Pericardium fibroblast (primary cell): Measurements from ENCODE around the gene IL12RB2. TPM values are rescaled to one million over a fixed set of nuclear protein-coding genes. Genes with fewer than 3 reads are reported as not detected.

Experiments used
- total RNA-seq: library from RNA; depleted of rRNA; stranded (reverse); fragments of >200 nt; gene quantifications from 2 replicates; pipeline ENCODE4 v1.2.3, GENCODE V29; 2015

The IL12RB2 gene, protein sequence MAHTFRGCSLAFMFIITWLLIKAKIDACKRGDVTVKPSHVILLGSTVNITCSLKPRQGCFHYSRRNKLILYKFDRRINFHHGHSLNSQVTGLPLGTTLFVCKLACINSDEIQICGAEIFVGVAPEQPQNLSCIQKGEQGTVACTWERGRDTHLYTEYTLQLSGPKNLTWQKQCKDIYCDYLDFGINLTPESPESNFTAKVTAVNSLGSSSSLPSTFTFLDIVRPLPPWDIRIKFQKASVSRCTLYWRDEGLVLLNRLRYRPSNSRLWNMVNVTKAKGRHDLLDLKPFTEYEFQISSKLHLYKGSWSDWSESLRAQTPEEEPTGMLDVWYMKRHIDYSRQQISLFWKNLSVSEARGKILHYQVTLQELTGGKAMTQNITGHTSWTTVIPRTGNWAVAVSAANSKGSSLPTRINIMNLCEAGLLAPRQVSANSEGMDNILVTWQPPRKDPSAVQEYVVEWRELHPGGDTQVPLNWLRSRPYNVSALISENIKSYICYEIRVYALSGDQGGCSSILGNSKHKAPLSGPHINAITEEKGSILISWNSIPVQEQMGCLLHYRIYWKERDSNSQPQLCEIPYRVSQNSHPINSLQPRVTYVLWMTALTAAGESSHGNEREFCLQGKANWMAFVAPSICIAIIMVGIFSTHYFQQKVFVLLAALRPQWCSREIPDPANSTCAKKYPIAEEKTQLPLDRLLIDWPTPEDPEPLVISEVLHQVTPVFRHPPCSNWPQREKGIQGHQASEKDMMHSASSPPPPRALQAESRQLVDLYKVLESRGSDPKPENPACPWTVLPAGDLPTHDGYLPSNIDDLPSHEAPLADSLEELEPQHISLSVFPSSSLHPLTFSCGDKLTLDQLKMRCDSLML
- total RNA-seq, result not detected in 2 replicates

DNA sequence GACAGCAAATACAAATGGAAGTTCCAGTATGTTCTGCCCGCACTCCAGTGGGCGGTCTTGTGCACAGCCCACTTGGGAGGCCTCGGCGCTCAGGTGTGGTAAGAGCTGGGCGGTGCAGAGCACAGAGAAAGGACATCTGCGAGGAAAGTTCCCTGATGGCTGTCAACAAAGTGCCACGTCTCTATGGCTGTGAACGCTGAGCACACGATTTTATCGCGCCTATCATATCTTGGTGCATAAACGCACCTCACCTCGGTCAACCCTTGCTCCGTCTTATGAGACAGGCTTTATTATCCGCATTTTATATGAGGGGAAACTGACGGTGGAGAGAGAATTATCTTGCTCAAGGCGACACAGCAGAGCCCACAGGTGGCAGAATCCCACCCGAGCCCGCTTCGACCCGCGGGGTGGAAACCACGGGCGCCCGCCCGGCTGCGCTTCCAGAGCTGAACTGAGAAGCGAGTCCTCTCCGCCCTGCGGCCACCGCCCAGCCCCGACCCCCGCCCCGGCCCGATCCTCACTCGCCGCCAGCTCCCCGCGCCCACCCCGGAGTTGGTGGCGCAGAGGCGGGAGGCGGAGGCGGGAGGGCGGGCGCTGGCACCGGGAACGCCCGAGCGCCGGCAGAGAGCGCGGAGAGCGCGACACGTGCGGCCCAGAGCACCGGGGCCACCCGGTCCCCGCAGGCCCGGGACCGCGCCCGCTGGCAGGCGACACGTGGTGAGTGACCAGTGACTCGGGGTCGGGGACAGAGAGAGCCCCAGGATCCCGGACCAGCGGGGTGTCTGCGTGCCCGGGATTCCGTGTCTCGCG is at the start of gene IL12RB2:
Gene IL12RB2 (plus strand): TSS at position 623 of the 810 bp plus-strand sequence. CDS start 12,496 bp downstream, outside the sequence.

DNA sequence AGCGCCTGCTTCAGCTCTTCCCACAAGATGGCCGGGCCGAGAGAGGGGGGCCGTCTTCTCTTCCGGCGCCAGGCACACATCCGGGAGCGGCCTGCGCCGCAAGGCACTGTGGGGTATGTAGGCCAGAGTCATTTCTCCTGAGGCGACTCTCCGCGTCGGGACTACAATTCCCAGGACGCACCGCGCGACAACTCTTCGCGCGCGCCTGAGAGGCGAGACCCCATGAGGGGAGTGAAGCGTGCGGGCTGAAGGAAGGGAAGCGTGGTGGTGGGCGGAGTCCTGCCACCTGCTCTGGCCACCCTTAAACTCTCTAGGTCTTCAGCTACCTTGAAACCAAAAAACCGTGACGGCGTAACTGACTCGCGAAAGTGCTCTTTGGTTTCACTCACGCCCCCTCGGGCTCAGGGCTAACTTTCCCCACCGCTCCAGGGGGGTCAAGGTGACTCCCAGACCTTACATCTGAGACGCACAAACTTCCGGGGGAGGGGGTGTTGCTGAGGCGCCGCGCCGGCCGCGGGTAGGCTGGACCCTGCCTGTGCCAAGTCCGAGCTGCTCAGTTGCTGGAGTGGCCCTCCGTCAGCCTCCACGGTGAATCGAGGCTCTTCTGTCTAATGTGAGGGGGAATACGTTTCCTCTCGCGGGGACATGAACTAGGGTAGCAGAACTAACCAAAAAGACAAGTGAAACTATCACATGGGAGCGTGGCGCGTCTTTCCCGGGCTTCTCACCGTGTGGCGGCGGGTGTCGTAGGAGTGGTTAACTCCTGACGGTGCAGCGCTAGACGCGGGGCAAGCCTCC is 122.9 kb downstream of the IL12RB2 start, which contains the start of gene SERBP1:
Gene SERBP1 (minus strand): TSS at position 45 of the 798 bp plus-strand sequence. CDS start 102 bp downstream, outside the sequence.

Other genes starting within 250 kb of the IL12RB2 start
- not detected in 2 replicates for gene C1orf141, start 172.9 kb upstream of the IL12RB2 start, total RNA-seq
- not detected in 2 replicates for gene IL23R, start 141.4 kb upstream of the IL12RB2 start, total RNA-seq
- gene SERBP1, start 122.5 kb downstream of the IL12RB2 start, total RNA-seq, result 187 TPM in 2 replicates